ENCODE results near the gene N4BP2L2.

GRCh38 chr13:32454886-32455593 is 83.6 kb downstream of the N4BP2L2 start:
- TF ChIP-seq CTCF (IDR thresholded peaks at IDR 0.05), result no peak
- TF ChIP-seq EP300 (IDR thresholded peaks at IDR 0.05), result no peak
